Naive thymus-derived CD4-positive, alpha-beta T cell (primary cell): Measurements from ENCODE around the gene NBR1. TPM values are rescaled to one million over a fixed set of nuclear protein-coding genes. Genes with fewer than 3 reads are reported as not detected.
A peak's percentile ranks its signal among the peaks of the same experiment; 100 is the strongest.
"Not testable (repeated sequence)": the region's sequence is repeated elsewhere in the genome, so short reads cannot be mapped to it uniquely, and the experiment has no call there.

Source experiments
- ATAC-seq: fragments of 150-1000 bp; cut with Tn5 transposase; 2 replicates; pipeline ENCODE4 v1.10.0; 2021; ENCODE audit warnings: mild to moderate bottlenecking, moderate library complexity
- CTCF ChIA-PET: fragments of 350-600 bp; sonication (Branson Sonifier 250); formaldehyde crosslinking; loops from one replicate; lab custom pipeline; 2021; ENCODE audit warnings: antibody characterized with exemption; lab: Charles Lee
- POLR2A ChIA-PET: fragments of 350-600 bp; sonication (Branson Sonifier 250); formaldehyde crosslinking; loops from one replicate; lab custom pipeline; 2021; ENCODE audit warnings: antibody characterized with exemption, inconsistent platforms; lab: Charles Lee
- DNase-seq, 9 donors: peaks; one replicate each; pipeline versions ENCODE4 v3.0.0 to v3.0.0-alpha.2; 2020 to 2022; ENCODE audit warnings: mixed read lengths in 1 of 9
- H3K27ac ChIP-seq: one replicate; pipeline ENCODE4 v1.7.0; 2013; ENCODE audit warnings: mild to moderate bottlenecking, low read depth, low read length, moderate library complexity
- H3K27me3 ChIP-seq, 2 donors: one replicate each; pipeline ENCODE4 v1.7.0; 2013; ENCODE audit warnings: low read length in 2 of 2, mild to moderate bottlenecking in 2 of 2, moderate library complexity in 2 of 2; ENCODE audit not compliant: control insufficient read depth in 2 of 2, insufficient read depth in 2 of 2
- H3K36me3 ChIP-seq, 3 experiments: 1 replicate in 2 of 3; 2 replicates in 1 of 3; pipeline ENCODE4 v1.7.0; 2013; ENCODE audit warnings: low read length in 3 of 3, mild to moderate bottlenecking in 3 of 3, moderate library complexity in 1 of 3; ENCODE audit not compliant: insufficient read depth in 3 of 3, control insufficient read depth in 2 of 3
- H3K4me1 ChIP-seq, 2 donors: one replicate each; pipeline ENCODE4 v1.7.0; 2013; ENCODE audit warnings: low read length in 2 of 2, mild to moderate bottlenecking in 2 of 2, moderate library complexity in 1 of 2; ENCODE audit not compliant: control insufficient read depth in 2 of 2, insufficient read depth in 2 of 2
- H3K4me3 ChIP-seq: 2 replicates; pipeline ENCODE4 v1.7.0; 2013; ENCODE audit warnings: mild to moderate bottlenecking, low read length
- H3K9me3 ChIP-seq, 3 experiments: 1 replicate in 2 of 3; 2 replicates in 1 of 3; pipeline ENCODE4 v1.7.0; 2013; ENCODE audit warnings: low read length in 3 of 3; ENCODE audit not compliant: control insufficient read depth in 2 of 3
- H3K27ac Mint-ChIP-seq, 9 donors: one replicate each; pipeline ENCODE4 v1.8.0; 2020 to 2022; ENCODE audit warnings: mixed read lengths in 9 of 9, mild to moderate bottlenecking in 8 of 9, moderate library complexity in 5 of 9, inconsistent platforms in 2 of 9
- H3K27me3 Mint-ChIP-seq, 5 donors: one replicate each; pipeline ENCODE4 v1.8.0; 2021 to 2022; ENCODE audit warnings: mixed read lengths in 5 of 5, mild to moderate bottlenecking in 1 of 5
- H3K36me3 Mint-ChIP-seq, 5 donors: one replicate each; pipeline ENCODE4 v1.8.0; 2020 to 2022; ENCODE audit warnings: mixed read lengths in 5 of 5, mild to moderate bottlenecking in 3 of 5, inconsistent platforms in 1 of 5
- H3K4me1 Mint-ChIP-seq, 7 donors: one replicate each; pipeline ENCODE4 v1.8.0; 2020 to 2022; ENCODE audit warnings: mixed read lengths in 7 of 7, mild to moderate bottlenecking in 3 of 7, inconsistent platforms in 1 of 7
- H3K4me3 Mint-ChIP-seq, 10 donors: one replicate each; pipeline ENCODE4 v1.8.0; 2020 to 2022; ENCODE audit warnings: mild to moderate bottlenecking in 10 of 10, mixed read lengths in 10 of 10, moderate library complexity in 6 of 10, inconsistent platforms in 2 of 10
- H3K9me3 Mint-ChIP-seq, 11 donors: one replicate each; pipeline ENCODE4 v1.8.0; 2020 to 2022; ENCODE audit warnings: mixed read lengths in 11 of 11, mild to moderate bottlenecking in 4 of 11, inconsistent platforms in 1 of 11, moderate library complexity in 1 of 11
- intact Hi-C, 2 donors: fragments of 100-400 bp; cut with micrococcal nuclease; formaldehyde crosslinking; loops; one replicate each; pipeline ENCODE4 v1.15.1; 2023
- polyA plus RNA-seq, 2 donors: library from polyadenylated mRNA; unstranded; fragments of 300-500 nt; fragmentation: Illumina TruSeq; gene quantifications; one replicate each; pipeline ENCODE4 v1.2.3, GENCODE V29; 2021
- total RNA-seq, 6 experiments: library from RNA in 5 of 6; stranded (reverse) in 5 of 6; gene quantifications; 1 replicate in 5 of 6; 2 replicates in 1 of 6; pipeline ENCODE4 v1.2.3 and lab custom pipeline; 2021 to 2026

NBR1 gene
- total and polyA plus RNA-seq, 7 experiments from 2014 or later, result 44.6 to 93.2 (median 72.2) TPM

DNA sequence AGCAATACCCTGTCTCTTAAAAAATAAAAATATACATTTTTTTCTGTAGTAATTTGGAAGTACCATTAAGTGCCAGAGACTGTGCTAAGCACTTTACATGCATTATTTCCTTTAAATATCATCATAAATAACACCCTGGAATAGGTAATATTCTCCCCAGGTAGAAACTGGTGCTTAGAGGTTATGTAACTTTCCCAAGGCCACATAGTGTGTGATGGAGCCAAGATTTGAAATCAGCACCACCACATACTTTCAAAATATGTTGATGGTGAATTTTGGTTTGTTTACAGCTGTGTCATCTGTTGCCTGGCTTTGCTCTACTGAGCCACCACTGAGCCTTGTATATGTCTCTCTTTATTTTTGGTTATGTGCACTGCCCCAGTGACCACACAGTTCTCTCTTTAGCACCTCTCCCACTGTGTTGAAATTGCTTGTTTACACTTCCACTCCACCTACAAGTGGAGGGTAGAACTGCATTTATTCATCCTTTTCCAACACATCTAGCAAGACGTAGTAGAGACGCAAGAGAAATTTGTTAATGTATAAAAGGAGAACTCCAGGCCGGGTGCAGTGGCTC lies 19.0 kb upstream of the NBR1 start:
- intact Hi-C loops, result no loop called here
- Mint-ChIP-seq H3K4me1 (no peaks in the 10 kb centered on the region), H3K36me3 (peaks cover 0 to 19% (median 8%) of the 10 kb centered on the region in 5 donors), H3K9me3 (peaks cover 0 to 8% (median 4%) of the 10 kb centered on the region in 11 donors), H3K27ac (no peak overlapping the region), H3K4me3 (no peak overlapping the region), H3K27me3 (no peaks in the 10 kb centered on the region)
- Histone ChIP-seq H3K9me3 (no peaks in the 10 kb centered on the region), H3K36me3 (no peaks in the 10 kb centered on the region), H3K4me1 (no peaks in the 10 kb centered on the region), H3K27ac (no peak overlapping the region), H3K4me3 (no peak overlapping the region), H3K27me3 (no peaks in the 10 kb centered on the region)
- DNase-seq (no peak), ATAC-seq (no peak)
- POLR2A ChIA-PET, result no interaction called here
- CTCF ChIA-PET, result no interaction called here

DNA sequence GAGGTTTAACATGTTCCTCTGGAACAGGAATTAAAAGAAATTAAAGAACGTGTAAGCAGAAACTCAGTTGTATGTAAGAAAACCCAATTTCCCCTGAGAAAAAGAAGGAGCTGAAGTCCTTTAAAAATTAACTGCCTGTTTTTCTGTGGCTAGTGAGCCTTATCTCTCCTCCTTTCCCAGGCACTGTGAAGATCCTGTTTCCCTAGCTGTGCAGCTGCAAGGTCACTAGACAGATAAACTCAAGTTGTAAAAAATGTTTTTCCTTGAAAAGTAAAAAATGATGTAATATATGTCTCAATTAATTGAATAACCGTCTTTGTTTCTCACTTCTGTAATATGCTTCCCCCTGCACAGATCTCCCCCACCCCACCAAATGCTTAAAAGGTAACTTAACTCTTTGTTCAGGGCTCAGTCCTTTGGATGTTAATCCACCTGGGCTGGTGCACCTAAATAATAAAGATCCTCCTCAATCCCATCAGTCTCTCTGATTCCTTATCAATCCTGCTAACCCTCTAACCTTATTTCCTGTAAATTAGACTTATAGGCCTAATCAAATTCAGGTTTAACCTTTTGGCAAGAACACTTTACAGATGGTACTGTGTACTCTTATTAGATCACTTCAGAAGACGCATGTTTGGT lies 17.7 kb upstream of the NBR1 start:
- H3K27me3 ChIP-seq, H3K4me3 ChIP-seq, POLR2A ChIA-PET, H3K27ac ChIP-seq, DNase-seq, ATAC-seq, H3K36me3 ChIP-seq, H3K9me3 ChIP-seq, H3K9me3 Mint-ChIP-seq, H3K27me3 Mint-ChIP-seq, H3K4me3 Mint-ChIP-seq, intact Hi-C loops, H3K4me1 ChIP-seq, H3K4me1 Mint-ChIP-seq: not testable (repeated sequence)
- Mint-ChIP-seq H3K36me3 (peaks cover 0 to 17% (median 8%) of the 10 kb centered on the region in 5 donors), H3K27ac (peak overlapping the region in 1 of 9 donors; percentile 41)
- CTCF ChIA-PET, result interaction anchor here (0.6 kb wide), 1 partner anchor 130 kb away, joined by 3 read pairs; no protein-coding TSS in a partner anchor

DNA sequence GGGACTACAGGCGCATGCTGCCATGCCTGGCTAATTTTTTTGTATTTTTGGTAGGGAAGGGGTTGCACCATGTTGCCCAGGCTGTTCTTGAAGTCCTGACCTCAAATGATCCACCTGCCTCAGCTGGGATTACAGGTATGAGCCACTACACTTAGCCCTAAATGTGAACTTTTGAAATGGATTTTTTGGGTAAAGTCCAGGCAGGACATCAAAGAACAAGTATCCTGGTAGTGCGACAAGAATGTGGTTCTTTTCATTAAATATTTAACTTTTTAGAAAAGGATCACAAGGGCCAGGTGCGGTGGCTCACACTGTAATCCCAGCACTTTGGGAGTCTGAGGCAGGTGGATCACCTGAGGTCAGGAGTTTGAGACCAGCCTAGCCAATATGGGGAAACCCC lies 15.3 kb upstream of the NBR1 start:
- no peak overlapping the region for H3K4me3 Mint-ChIP-seq
- Histone ChIP-seq H3K4me1 (no peaks in the 10 kb centered on the region), H3K27ac (no peak overlapping the region), H3K27me3 (no peaks in the 10 kb centered on the region), H3K9me3 (no peaks in the 10 kb centered on the region), H3K36me3 (no peaks in the 10 kb centered on the region), H3K4me3 (no peak overlapping the region)
- intact Hi-C loops, result no loop called here
- CTCF ChIA-PET, result no interaction called here
- H3K36me3 Mint-ChIP-seq, result peaks cover 0 to 12% (median 11%) of the 10 kb centered on the region in 5 donors
- H3K27me3 Mint-ChIP-seq, result no peaks in the 10 kb centered on the region
- DNase-seq (no peak), ATAC-seq (no peak)
- H3K9me3 Mint-ChIP-seq, result peaks cover 0 to 8% (median 4%) of the 10 kb centered on the region in 11 donors
- no peak overlapping the region for H3K27ac Mint-ChIP-seq
- POLR2A ChIA-PET, result no interaction called here
- no peaks in the 10 kb centered on the region for H3K4me1 Mint-ChIP-seq

DNA sequence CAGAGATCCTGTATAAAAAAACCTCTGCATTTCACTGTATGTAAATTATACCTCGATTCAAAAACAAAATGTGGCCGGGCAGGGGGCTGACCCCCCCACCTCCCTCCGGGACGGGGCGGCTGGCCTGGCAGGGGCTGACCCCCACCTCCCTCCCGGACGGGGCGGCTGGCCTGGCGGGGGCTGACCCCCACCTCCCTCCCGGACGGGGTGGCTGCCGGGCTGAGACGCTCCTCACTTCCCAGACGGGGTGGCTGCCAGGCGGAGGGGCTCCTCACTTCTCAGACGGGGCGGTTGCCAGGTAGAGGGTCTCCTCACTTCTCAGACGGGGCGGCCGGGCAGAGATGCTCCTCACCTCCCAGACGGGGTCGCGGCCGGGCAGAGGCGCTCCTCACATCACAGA lies 11.8 kb upstream of the NBR1 start:
- peaks cover 0 to 13% (median 0%) of the 10 kb centered on the region in 5 donors for H3K36me3 Mint-ChIP-seq
- CTCF ChIA-PET, result not testable (repeated sequence)

DNA sequence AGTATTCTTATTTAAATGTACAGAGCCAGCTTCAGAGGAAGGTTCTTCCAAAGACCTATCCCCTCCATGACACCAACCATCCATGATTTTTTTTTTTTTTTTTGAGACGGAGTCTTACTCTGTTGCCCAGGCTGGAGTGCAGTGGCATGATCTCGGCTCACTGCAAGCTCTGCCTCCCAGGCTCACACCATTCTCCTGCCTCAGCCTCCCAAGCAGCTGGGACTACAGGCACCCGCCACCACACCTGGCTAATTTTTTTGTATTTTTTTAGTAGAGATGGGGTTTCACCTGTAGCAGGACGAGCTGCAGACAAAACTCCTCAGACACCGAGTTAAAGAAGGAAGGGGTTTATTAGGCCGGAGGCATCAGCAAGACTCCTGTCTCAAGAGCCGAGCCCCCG lies 11.1 kb upstream of the NBR1 start:
- not testable (repeated sequence) for DNase-seq, ATAC-seq

More for the DNA sequence above, 11.8 kb upstream of the NBR1 start:
- H3K9me3 ChIP-seq, H3K4me3 ChIP-seq, POLR2A ChIA-PET, ATAC-seq, H3K27me3 Mint-ChIP-seq, H3K4me1 Mint-ChIP-seq, H3K4me3 Mint-ChIP-seq, H3K9me3 Mint-ChIP-seq, DNase-seq, H3K36me3 ChIP-seq, H3K27ac ChIP-seq, intact Hi-C loops, H3K4me1 ChIP-seq, H3K27me3 ChIP-seq, H3K27ac Mint-ChIP-seq: not testable (repeated sequence)

DNA sequence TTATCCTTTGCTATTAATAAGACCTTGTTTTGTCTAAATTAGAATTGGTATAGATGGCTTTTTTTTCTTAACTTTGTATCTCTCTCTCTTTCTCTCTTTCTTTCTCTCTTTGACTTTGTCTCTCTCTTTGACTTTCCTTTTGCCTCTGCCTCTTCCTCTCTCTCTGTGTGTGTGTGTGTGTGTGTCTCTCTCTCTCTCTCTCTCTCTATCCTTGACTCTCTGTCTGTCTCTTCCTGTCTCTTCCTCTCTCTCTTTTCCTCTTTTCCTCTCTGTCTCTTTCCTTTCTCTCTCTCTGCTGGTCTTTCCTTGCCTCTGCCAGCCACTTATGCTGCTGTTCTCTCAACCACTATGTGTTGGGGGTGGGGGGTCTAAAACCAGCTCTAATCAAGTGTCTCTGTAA lies 5.0 kb upstream of the NBR1 start:
- H3K27ac ChIP-seq, H3K36me3 ChIP-seq, H3K4me3 ChIP-seq, H3K27me3 ChIP-seq, H3K9me3 Mint-ChIP-seq, POLR2A ChIA-PET, H3K27me3 Mint-ChIP-seq, DNase-seq, ATAC-seq, H3K9me3 ChIP-seq, H3K4me3 Mint-ChIP-seq, intact Hi-C loops, H3K4me1 ChIP-seq: not testable (repeated sequence)
- H3K27ac Mint-ChIP-seq, result peak overlapping the region in 2 of 9 donors; percentile 0 to 30
- peaks cover 0 to 13% (median 8%) of the 10 kb centered on the region in 7 donors for H3K4me1 Mint-ChIP-seq
- peaks cover 0 to 30% (median 0%) of the 10 kb centered on the region in 5 donors for H3K36me3 Mint-ChIP-seq
- CTCF ChIA-PET, result interaction anchor here (0.6 kb wide), 1 partner anchor 34 kb away, joined by 3 read pairs; no protein-coding TSS in a partner anchor

More for the DNA sequence above, 11.1 kb upstream of the NBR1 start:
- POLR2A ChIA-PET, H3K27me3 Mint-ChIP-seq, H3K36me3 ChIP-seq, H3K4me1 ChIP-seq, H3K9me3 ChIP-seq, H3K27me3 ChIP-seq, H3K27ac ChIP-seq, H3K4me3 ChIP-seq, H3K4me3 Mint-ChIP-seq, H3K9me3 Mint-ChIP-seq, intact Hi-C loops, H3K4me1 Mint-ChIP-seq, CTCF ChIA-PET, H3K27ac Mint-ChIP-seq: not testable (repeated sequence)
- H3K36me3 Mint-ChIP-seq, result peaks cover 0 to 18% (median 0%) of the 10 kb centered on the region in 5 donors
